Endothelial cell (in vitro differentiated cells): Measurements from ENCODE around the gene CCDC7. TPM values are rescaled to one million over a fixed set of nuclear protein-coding genes. Genes with fewer than 3 reads are reported as not detected.

Source experiments
- DNase-seq: peaks from one replicate; pipeline ENCODE4 v3.0.0; 2021; ENCODE audit warnings: low spot score
- H3K27ac Mint-ChIP-seq: one replicate; pipeline ENCODE4 v1.8.0; 2021; ENCODE audit warnings: mixed read lengths, inconsistent platforms; ENCODE audit not compliant: unreplicated experiment
- H3K27me3 Mint-ChIP-seq: one replicate; pipeline ENCODE4 v1.8.0; 2021; ENCODE audit warnings: mild to moderate bottlenecking, moderate library complexity, mixed read lengths, inconsistent platforms; ENCODE audit not compliant: unreplicated experiment
- H3K36me3 Mint-ChIP-seq: one replicate; pipeline ENCODE4 v1.8.0; 2021; ENCODE audit warnings: mild to moderate bottlenecking, low read depth, mixed read lengths, inconsistent platforms; ENCODE audit not compliant: unreplicated experiment
- H3K4me1 Mint-ChIP-seq: one replicate; pipeline ENCODE4 v1.8.0; 2021; ENCODE audit warnings: mild to moderate bottlenecking, mixed read lengths, inconsistent platforms; ENCODE audit not compliant: unreplicated experiment
- H3K4me3 Mint-ChIP-seq: one replicate; pipeline ENCODE4 v1.8.0; 2021; ENCODE audit warnings: mild to moderate bottlenecking, mixed read lengths, inconsistent platforms; ENCODE audit not compliant: unreplicated experiment
- H3K9me3 Mint-ChIP-seq: one replicate; pipeline ENCODE4 v1.8.0; 2021; ENCODE audit warnings: mixed read lengths, inconsistent platforms; ENCODE audit not compliant: unreplicated experiment
- CTCF ChIP-seq: fragments of 200-600 bp; sonication (generic); IDR thresholded peaks from one replicate; pipeline ENCODE4 v1.5.0; 2021; ENCODE audit warnings: antibody characterized with exemption; ENCODE audit not compliant: unreplicated experiment
- total RNA-seq: library from RNA; stranded (reverse); fragmentation: NEBNext Ultra II Directional; extraction: Animal tissue kit (Norgen Biotek cat#: 25700); gene quantifications from one replicate; pipeline ENCODE4 v1.2.1, GENCODE V29; 2021; ENCODE audit not compliant: unreplicated experiment

The CCDC7 gene
- total RNA-seq, 1 donor from 2014 or later, result 5.4 TPM

- Mint-ChIP-seq H3K27me3 (peaks cover 2% of the 10 kb centered on the region), H3K36me3 (no peaks in the 10 kb centered on the region), H3K27ac (no peak overlapping the region), H3K9me3 (no peaks in the 10 kb centered on the region), H3K4me1 (peaks cover 2% of the 10 kb centered on the region), H3K4me3 (no peak overlapping the region)
- no peak for TF ChIP-seq CTCF
- DNase-seq, result no peak
Observed at GRCh38 chr10:32403091-32403490, 42.8 kb upstream of the CCDC7 start.

DNA sequence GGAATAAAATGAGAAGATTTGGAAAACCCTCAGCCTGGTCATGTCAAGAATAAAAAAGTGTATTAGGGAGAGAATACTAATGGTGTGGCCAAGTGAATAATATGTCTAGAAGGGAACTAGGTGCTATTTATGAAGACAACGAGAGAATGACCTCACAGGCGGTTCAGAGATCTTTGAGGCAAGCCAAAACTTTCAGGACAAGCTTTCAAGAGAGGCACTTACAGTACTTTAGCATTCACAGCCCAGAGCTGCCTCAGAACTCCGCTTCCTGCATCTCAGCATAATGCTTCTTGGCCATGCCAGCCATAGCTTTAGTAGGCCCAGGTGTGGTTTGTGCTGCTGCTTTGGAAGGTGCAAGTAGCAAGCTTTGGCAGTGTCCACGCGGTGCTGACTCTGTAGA lies 37.2 kb upstream of the CCDC7 start:
- H3K27me3 Mint-ChIP-seq, result peaks cover 2% of the 10 kb centered on the region
- no peak overlapping the region for H3K4me3 Mint-ChIP-seq
- no peak for TF ChIP-seq CTCF
- no peak overlapping the region for H3K27ac Mint-ChIP-seq
- no peaks in the 10 kb centered on the region for H3K9me3 Mint-ChIP-seq
- H3K4me1 Mint-ChIP-seq, result peaks cover 10% of the 10 kb centered on the region
- H3K36me3 Mint-ChIP-seq, result no peaks in the 10 kb centered on the region
- no peak for DNase-seq

- Mint-ChIP-seq H3K27me3 (peaks cover 2% of the 10 kb centered on the region), H3K27ac (no peak overlapping the region), H3K4me1 (peaks cover 10% of the 10 kb centered on the region), H3K9me3 (no peaks in the 10 kb centered on the region), H3K36me3 (no peaks in the 10 kb centered on the region), H3K4me3 (no peak overlapping the region)
- TF ChIP-seq CTCF, result no peak
- DNase-seq, result no peak
Observed at GRCh38 chr10:32409741-32410140, 36.2 kb upstream of the CCDC7 start.

DNA sequence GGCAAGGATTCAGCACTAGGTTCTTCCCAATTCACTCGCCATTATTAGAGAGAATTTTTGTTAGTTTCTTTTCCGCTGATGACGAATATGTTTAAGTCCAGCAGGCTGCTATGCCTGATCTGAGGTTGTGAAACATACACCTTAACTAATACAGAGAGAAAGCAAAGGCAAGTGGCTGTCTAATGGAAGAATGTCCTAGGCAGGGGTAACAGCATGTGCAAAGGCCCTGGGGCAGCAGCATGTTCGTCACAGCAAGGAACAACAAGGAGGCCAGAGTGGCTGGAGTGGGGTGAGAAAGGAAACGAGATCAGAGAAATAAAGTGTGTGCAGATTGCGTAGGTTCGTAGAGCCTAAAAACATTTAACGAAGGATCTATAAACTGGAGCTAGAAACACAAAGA lies 35.4 kb upstream of the CCDC7 start:
- H3K27ac Mint-ChIP-seq, result no peak overlapping the region
- peaks cover 10% of the 10 kb centered on the region for H3K4me1 Mint-ChIP-seq
- peaks cover 2% of the 10 kb centered on the region for H3K27me3 Mint-ChIP-seq
- no peak for DNase-seq
- H3K4me3 Mint-ChIP-seq, result no peak overlapping the region
- H3K9me3 Mint-ChIP-seq, result no peaks in the 10 kb centered on the region
- no peaks in the 10 kb centered on the region for H3K36me3 Mint-ChIP-seq
- TF ChIP-seq CTCF, result no peak

- peaks cover 2% of the 10 kb centered on the region for H3K27me3 Mint-ChIP-seq
- no peaks in the 10 kb centered on the region for H3K9me3 Mint-ChIP-seq
- no peak for DNase-seq
- peak overlapping the region; percentile 93 for H3K27ac Mint-ChIP-seq
- peaks cover 10% of the 10 kb centered on the region for H3K4me1 Mint-ChIP-seq
- no peak for TF ChIP-seq CTCF
- no peaks in the 10 kb centered on the region for H3K36me3 Mint-ChIP-seq
- H3K4me3 Mint-ChIP-seq, result no peak overlapping the region
Observed at GRCh38 chr10:32411797-32412498, 34.0 kb upstream of the CCDC7 start.
